ACC112 (cell line): ENCODE results near the gene S100A10.

Source experiments
- H2AFZ ChIP-seq: fragments of 200-600 bp; sonication (generic); one replicate; pipeline ENCODE4 v1.6.0; 2017; ENCODE audit warnings: antibody characterized with exemption, low read length; ENCODE audit not compliant: unreplicated experiment
- H3K27ac ChIP-seq: fragments of 200-600 bp; sonication (generic); 2 replicates; pipeline ENCODE4 v1.5.1; 2014; ENCODE audit warnings: low read depth, mild to moderate bottlenecking, antibody characterized with exemption, low read length, moderate library complexity
- H3K27me3 ChIP-seq: fragments of 200-600 bp; sonication (generic); 2 replicates; pipeline ENCODE4 v1.6.1; 2014; ENCODE audit warnings: mild to moderate bottlenecking, antibody characterized with exemption, low read length, moderate library complexity, mixed read lengths; ENCODE audit not compliant: insufficient read depth
- H3K36me3 ChIP-seq: fragments of 200-600 bp; sonication (generic); 2 replicates; pipeline ENCODE4 v1.6.1; 2016; ENCODE audit warnings: mild to moderate bottlenecking, antibody characterized with exemption, low read length, moderate library complexity, mixed read lengths; ENCODE audit not compliant: insufficient read depth
- H3K4me1 ChIP-seq: fragments of 200-600 bp; sonication (generic); one replicate; pipeline ENCODE4 v1.6.1; 2016; ENCODE audit warnings: low read length, mixed read lengths; ENCODE audit not compliant: insufficient read depth, unreplicated experiment, control insufficient read depth
- H3K4me3 ChIP-seq: fragments of 200-600 bp; sonication (generic); 2 replicates; pipeline ENCODE4 v1.5.1; 2014; ENCODE audit warnings: mild to moderate bottlenecking, low read depth, low read length
- H3K79me2 ChIP-seq: fragments of 200-600 bp; sonication (generic); one replicate; pipeline ENCODE4 v1.6.0; 2016; ENCODE audit warnings: low read length; ENCODE audit not compliant: control insufficient read depth, unreplicated experiment, insufficient read depth

Gene S100A10

DNA sequence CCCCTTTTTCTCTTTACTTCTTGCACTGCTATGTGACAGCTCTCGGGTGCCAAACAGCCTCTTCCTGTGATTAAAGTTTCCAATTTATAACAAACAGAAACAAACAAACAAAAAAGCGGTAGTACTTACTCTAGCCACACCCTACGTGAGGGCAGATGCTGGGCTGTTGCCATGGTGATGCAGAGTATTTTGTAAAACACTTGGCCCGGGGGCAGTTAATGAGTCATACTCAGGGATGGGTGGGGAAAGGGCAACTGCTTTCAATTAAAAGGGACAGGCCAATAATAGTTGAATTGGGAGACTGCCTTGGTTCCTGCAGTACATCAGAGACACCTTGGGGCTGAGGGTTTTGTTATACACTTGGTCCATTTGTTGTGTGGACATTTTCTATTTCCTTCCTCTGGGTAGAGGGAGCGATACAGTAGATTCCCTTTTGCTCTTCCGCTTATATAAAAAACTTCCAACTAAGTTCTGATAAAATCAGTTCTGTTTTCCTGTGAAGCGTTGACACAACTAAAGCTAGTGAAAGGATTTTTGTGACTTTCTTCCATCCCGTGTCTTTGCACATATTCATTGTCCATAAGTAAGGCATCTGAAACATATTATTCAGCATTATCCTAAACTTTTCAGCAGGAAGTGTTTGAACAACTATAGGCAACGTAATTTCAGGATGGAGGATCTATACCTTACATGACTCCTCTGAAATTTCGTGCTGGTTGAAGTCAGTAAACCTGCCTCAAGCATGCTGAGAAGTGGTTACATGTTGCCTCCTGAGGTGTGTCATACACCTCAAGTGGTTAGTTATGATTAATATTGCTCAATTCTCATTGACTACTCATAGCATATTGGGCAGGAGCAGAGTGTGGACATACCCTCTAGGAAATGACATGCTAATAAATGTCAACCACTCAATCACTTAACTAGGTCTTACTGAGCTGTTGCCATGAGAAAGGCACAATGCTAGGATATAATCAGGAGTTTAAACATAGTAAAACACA, 47.6 kb downstream of the S100A10 start:
- Histone ChIP-seq H3K79me2 (no peaks in the 10 kb centered on the region), H3K4me3 (peak overlapping the region; percentile 46), H3K4me1 (peaks cover 38% of the 10 kb centered on the region), H3K27me3 (no peaks in the 10 kb centered on the region), H3K36me3 (no peaks in the 10 kb centered on the region), H2AFZ (no peak overlapping the region), H3K27ac (peak overlapping the region; percentile 93)

DNA sequence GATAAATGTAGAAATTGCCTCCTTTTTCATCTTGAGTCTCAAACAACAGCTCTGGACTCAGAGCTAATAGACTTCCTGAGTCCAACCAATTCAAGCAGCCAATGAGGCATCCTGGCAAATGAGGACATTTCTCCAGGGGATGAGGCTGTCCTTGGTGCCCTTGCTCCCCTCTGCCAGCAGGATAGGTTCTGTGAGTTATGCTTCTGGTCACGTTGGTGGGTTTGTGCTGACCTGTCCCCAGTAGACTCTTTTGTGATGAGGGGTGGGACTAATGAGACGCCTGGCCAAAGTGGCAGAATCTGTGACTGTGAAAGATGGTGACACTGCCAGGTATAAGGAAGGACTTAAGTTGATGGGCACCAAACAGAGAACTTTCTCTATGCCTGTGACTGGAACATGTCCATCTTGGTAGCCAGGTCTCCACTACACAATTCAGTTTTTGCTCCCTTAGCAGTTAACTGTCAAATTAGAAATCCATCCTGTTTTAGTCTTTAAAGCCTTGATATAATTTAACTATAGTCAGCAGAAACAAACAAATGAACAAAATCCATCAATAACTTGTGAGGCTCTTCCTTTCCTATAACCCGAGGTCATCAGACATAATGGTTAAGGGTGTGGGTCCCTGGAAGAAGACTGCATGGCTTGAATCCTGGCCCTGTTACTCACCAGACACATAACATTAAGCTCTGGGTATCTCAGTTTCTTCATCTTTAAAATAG, 48.6 kb downstream of the S100A10 start:
- H3K36me3 ChIP-seq, result no peaks in the 10 kb centered on the region
- no peak overlapping the region for H2AFZ ChIP-seq
- H3K79me2 ChIP-seq, result no peaks in the 10 kb centered on the region
- H3K27me3 ChIP-seq, result no peaks in the 10 kb centered on the region
- H3K27ac ChIP-seq, result peak overlapping the region; percentile 93
- H3K4me1 ChIP-seq, result peaks cover 47% of the 10 kb centered on the region
- peak overlapping the region; percentile 46 for H3K4me3 ChIP-seq

DNA sequence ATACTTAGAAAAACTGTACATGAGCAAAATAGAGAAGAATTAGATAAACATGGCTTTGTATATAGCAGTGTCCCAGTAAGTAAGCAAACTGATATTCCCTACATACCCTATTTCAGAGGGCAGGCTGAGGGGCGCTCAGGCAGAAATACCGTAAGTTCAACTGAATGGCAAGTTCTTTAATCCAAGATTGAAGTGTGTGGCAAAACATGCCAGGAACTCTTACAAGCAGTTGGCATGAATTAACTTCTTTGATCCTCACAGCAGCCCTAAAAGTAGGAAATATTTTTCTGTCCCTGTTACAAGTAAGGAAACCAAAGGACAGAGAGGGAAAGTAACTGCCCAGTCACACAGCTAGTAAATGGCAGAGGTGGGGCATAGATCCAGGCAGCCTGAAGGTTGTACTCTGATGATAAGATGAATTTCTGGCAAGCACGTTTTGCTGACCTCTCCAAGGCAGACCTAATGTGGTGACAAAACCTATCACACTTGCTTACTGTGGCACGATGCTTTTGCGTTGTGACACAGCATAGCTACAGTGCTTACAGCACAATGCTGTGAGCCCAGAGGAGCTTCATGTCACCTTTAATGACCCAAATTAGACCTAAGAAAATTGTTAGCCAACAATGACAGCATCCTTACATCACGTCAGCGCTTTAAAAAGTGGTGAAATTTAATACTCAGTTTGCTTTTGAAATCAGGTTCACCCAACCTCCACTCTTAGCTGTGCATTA, 49.4 kb downstream of the S100A10 start:
- H2AFZ ChIP-seq, result no peak overlapping the region
- H3K4me1 ChIP-seq, result peaks cover 47% of the 10 kb centered on the region
- peak overlapping the region; percentile 93 for H3K27ac ChIP-seq

DNA sequence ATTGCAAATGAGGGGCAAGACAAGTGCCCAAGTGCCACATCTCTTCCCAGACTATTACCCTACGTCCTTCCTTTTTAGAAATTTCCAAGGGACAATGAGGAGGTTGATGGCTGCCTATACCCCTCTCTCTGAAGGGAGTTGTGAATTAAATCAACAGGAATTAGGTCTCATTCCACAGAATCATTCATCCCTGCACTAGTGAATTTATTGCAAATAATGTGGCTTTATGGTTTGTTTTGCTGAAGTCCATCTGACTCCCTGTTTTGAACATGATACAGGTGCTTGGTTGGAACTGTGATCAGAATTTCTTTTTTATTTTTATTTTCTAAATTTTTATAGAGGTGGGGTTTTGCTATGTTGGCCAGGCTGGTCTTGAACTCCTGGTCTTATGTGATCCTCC, 50.1 kb downstream of the S100A10 start:
- H3K27me3 ChIP-seq, result no peaks in the 10 kb centered on the region
- H3K27ac ChIP-seq, result no peak overlapping the region
- no peak overlapping the region for H2AFZ ChIP-seq
- no peak overlapping the region for H3K4me3 ChIP-seq
- H3K36me3 ChIP-seq, result no peaks in the 10 kb centered on the region
- H3K4me1 ChIP-seq, result peaks cover 47% of the 10 kb centered on the region
- H3K79me2 ChIP-seq, result no peaks in the 10 kb centered on the region

More for the DNA sequence above, 49.4 kb downstream of the S100A10 start:
- Histone ChIP-seq H3K27me3 (no peaks in the 10 kb centered on the region), H3K79me2 (no peaks in the 10 kb centered on the region), H3K36me3 (no peaks in the 10 kb centered on the region), H3K4me3 (no peak overlapping the region)

DNA sequence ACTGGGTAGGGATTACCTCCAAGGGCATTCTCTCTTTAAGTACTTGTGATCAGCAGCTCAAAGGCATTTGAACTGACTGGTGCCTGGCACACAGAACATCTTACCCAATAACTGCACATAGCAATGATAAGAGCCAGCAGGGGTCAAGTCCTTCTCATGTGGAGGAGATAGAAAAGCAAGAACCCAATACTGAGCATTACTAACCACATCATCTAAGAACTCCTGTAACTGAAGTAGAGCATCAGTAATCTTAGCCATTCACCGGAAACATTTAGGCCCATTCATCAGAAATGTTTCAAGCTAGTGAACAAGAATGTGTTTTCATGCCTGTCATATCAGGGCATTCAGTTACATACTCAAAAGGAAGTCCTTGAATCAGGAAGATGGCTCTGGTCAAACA, 50.8 kb downstream of the S100A10 start:
- no peak overlapping the region for H2AFZ ChIP-seq
- no peaks in the 10 kb centered on the region for H3K36me3 ChIP-seq
- H3K27ac ChIP-seq, result peak overlapping the region; percentile 25
- H3K79me2 ChIP-seq, result no peaks in the 10 kb centered on the region
- no peak overlapping the region for H3K4me3 ChIP-seq
- H3K27me3 ChIP-seq, result no peaks in the 10 kb centered on the region
- peaks cover 47% of the 10 kb centered on the region for H3K4me1 ChIP-seq

DNA sequence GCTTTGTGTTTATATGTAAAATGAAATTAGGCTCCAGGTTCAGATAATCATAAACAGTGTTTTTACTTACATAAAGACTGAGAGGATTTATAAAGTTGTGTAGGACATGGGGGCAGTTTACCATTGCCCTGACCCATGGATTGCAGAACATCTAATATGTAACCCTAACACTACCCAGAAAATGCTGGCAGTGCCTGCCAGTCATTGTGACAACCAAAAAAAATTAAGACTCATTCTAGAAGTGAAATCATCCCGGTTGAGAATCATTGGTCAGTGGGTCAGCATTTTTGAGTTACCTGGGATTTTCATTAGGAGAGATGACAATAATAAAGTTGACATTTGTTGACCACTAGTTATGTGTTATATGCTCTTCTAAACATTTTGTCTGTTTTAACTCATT, 53.1 kb downstream of the S100A10 start:
- no peaks in the 10 kb centered on the region for H3K79me2 ChIP-seq
- H2AFZ ChIP-seq, result no peak overlapping the region
- no peaks in the 10 kb centered on the region for H3K36me3 ChIP-seq
- H3K27ac ChIP-seq, result peak overlapping the region; percentile 93
- H3K27me3 ChIP-seq, result no peaks in the 10 kb centered on the region
- H3K4me3 ChIP-seq, result no peak overlapping the region
- peaks cover 31% of the 10 kb centered on the region for H3K4me1 ChIP-seq

DNA sequence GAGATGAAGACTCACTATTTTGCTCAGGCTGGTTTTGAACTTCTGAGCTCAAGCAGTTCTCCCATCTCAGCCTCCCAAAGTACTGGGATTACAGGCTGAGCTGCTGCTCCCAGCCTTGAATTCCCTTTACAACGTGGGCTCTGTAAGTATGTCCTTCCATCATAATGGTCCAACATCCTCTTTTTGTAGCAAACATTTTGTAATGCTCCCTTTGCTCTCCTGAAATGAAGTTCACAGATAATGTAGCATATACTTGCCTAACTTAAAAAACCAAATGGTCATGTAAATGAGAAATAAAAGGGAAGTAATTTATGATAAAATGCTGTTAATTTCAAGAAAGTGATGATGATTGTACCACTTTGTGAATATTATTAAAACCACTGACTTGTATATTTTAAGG, 53.9 kb downstream of the S100A10 start:
- no peak overlapping the region for H2AFZ ChIP-seq
- H3K79me2 ChIP-seq, result no peaks in the 10 kb centered on the region
- no peaks in the 10 kb centered on the region for H3K36me3 ChIP-seq
- no peak overlapping the region for H3K4me3 ChIP-seq
- H3K4me1 ChIP-seq, result peaks cover 26% of the 10 kb centered on the region
- H3K27ac ChIP-seq, result no peak overlapping the region
- no peaks in the 10 kb centered on the region for H3K27me3 ChIP-seq

DNA sequence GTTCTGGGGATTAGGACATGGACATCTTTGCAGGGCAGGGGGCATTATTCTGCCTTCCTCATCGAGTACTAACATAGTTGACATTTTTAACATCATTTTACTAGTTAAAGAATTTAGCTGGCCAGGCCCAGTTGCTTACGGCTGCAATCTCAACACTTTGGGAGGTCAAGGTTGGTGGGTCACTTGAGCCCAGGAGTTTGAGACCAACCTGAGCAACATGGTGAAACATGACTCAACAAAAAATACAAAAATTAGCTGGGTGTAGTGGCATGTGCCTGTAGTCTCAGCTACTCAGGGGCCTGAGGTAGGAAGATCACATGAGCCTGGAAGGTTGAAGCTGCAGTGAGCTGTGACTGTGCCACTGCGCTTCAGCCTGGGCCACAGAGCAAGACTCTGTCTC, 54.5 kb downstream of the S100A10 start:
- Histone ChIP-seq H3K4me3 (no peak overlapping the region), H3K79me2 (no peaks in the 10 kb centered on the region), H3K4me1 (peaks cover 24% of the 10 kb centered on the region), H3K27me3 (no peaks in the 10 kb centered on the region), H3K27ac (no peak overlapping the region), H2AFZ (no peak overlapping the region), H3K36me3 (no peaks in the 10 kb centered on the region)

DNA sequence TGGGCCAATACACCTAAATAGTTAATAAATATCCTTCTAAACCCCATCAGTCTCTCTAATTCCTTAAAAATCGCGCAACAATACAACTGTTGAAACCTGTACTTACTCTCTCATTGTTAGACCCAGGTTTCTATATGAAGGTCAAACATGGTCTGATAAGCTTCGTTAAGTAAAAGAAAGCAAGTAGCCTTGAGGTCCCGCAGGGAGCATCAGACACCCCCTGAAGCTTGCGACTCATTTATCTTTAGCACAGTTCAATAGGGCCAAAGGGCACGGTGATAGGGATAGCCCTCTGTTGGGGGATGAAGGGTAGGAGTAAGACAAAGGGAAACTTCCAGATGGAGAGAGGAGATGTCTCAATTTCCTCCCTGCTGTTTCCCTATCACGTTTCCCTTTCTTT, 57.0 kb downstream of the S100A10 start:
- no peak overlapping the region for H3K4me3 ChIP-seq
- no peak overlapping the region for H3K27ac ChIP-seq
- no peaks in the 10 kb centered on the region for H3K79me2 ChIP-seq
- H2AFZ ChIP-seq, result peak overlapping the region; percentile 24
- H3K4me1 ChIP-seq, result peaks cover 20% of the 10 kb centered on the region
- no peaks in the 10 kb centered on the region for H3K27me3 ChIP-seq
- no peaks in the 10 kb centered on the region for H3K36me3 ChIP-seq

DNA sequence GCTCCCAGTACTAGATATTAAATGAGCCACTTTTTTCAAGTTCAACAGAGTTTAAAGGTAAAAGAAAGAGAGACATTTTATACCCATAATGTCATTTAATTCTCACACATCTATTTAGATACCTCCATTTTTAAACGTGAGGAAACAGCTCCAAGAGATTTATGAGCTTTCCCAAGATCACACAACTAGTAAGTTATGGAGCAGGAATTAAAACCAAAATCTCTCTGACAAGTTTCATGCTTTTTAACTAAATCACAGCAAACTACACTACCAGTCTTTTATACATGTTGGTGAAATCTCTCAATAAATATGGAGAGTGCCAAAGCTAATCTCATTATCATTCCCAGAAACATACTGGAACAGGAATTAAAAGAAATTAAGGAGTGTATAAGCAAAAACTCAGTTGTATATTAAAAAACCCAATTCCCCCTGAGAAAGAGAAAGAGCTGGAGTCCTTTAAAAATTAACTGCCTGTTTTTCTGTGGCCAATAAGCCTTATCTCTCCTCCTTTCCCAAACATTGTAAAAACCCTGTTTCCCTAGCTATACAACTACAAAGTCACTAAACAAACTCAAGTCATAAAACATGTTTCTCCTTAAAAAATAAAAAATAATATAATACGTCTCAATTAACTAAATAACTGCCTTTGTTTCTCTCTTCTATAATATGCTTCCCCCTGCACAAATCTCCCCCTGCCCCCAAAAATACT, 57.6 kb downstream of the S100A10 start:
- Histone ChIP-seq H3K27ac (no peak overlapping the region), H3K4me3 (no peak overlapping the region), H3K4me1 (peaks cover 17% of the 10 kb centered on the region), H3K27me3 (no peaks in the 10 kb centered on the region), H3K36me3 (no peaks in the 10 kb centered on the region), H2AFZ (no peak overlapping the region), H3K79me2 (no peaks in the 10 kb centered on the region)
